IPS-20b (cell line): ENCODE data around the gene HM13.
"Not testable (repeated sequence)": the region's sequence is repeated elsewhere in the genome, so short reads cannot be mapped to it uniquely, and the experiment has no call there.

ENCODE experiments used
- H3K27ac ChIP-seq: one replicate; pipeline ENCODE4 v1.5.1; 2013; ENCODE audit warnings: low read length
- H3K27me3 ChIP-seq: 2 replicates; pipeline ENCODE4 v1.6.1; 2013; ENCODE audit warnings: mild to moderate bottlenecking, low read length, inconsistent platforms; ENCODE audit not compliant: insufficient read depth
- H3K36me3 ChIP-seq: 2 replicates; pipeline ENCODE4 v1.6.1; 2013; ENCODE audit warnings: low read depth, mild to moderate bottlenecking, inconsistent platforms, low read length, moderate library complexity; ENCODE audit not compliant: insufficient read depth
- H3K4me1 ChIP-seq: 2 replicates; pipeline ENCODE4 v1.6.1; 2013; ENCODE audit warnings: mild to moderate bottlenecking, control low read depth, inconsistent platforms, low read length, moderate library complexity; ENCODE audit not compliant: insufficient read depth
- H3K4me3 ChIP-seq: 2 replicates; pipeline ENCODE4 v1.5.1; 2013; ENCODE audit warnings: mild to moderate bottlenecking, low read length, inconsistent platforms
- H3K9ac ChIP-seq: 2 replicates; pipeline ENCODE4 v1.6.1; 2013; ENCODE audit warnings: low read depth, mild to moderate bottlenecking, inconsistent platforms, low read length, moderate library complexity
- H3K9me3 ChIP-seq: 2 replicates; pipeline ENCODE4 v1.6.1; 2013; ENCODE audit warnings: mild to moderate bottlenecking, low read depth, low read length, inconsistent platforms; ENCODE audit not compliant: insufficient read depth

Gene HM13

DNA sequence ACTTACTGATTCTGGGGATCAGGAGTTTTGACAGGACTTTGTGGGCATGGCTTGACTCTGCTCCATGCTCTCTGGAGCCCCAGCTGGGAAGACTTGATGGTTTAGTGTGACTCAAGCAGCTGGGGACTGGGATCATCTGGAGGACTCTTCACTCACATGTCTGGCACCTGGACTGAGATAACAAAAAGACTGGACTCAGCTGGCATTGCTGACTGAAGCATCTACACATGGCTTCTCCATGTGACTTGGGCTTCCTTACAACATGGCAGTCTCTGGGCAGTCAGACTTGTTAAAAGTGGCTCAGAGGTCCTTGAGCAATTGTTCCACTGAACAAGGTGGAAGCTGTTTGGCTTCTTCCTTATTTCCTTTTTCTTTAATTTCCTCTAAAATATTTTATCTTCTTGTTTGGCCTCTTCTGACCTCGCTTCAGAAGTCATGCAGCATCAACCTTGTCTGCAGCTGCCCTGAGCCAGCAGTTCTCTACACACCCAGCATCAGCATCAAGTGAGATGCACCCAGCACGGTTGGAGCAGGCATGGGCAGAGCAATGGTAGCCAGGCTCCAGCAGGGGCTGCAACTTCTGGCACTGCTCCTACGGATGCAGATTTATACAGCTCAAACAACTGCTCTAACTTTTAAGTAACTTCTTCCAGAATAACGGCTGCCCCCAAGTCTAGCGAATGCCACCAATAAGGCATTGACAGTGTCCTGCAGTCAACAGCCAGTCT is 5.6 kb upstream of the HM13 start:
- Histone ChIP-seq H3K4me3 (no peak overlapping the region), H3K9me3 (no peaks in the 10 kb centered on the region), H3K36me3 (no peaks in the 10 kb centered on the region), H3K9ac (no peak overlapping the region), H3K27ac (no peak overlapping the region), H3K4me1 (0 out of 2 replicates have a peak, but pooled peaks cover 2% of the 10 kb centered on the region), H3K27me3 (no peaks in the 10 kb centered on the region)

DNA sequence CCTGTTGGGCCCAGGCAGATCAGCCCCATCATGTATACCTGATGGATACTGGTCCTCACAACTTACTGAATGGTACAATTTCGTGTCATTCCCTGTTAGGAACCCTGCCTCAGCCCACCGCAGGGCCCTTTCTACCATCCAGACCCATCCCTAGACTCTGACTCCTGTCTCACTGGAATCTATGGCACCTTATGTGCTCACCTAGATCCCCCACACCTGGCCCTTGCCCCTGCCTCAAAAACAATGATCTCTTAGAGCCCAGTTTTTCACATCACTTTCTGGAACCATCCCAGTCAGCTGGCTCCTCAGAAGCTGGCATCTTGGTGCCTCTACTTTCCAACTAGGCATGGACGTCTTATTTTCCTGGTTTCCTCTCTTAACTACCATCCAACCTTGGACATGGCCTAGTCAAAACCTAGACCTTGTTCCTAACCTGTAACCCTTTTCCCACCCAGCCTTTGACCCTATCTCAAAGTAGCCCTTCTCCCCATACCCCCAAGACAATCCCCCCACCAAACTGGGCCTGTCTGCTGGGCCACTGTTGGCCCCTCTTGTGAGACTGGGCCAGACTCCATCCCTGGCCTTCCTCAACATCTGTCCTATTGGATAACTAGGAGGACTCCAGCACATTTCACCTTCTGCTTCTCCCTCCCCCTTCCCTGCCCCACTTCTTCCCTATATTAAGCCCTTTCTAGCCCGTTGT is 981 bp downstream of the HM13 start:
- Histone ChIP-seq H3K4me1 (peaks cover 12% of the 10 kb centered on the region; the same call in 1 of the 2 replicates), H3K9me3 (no peaks in the 10 kb centered on the region), H3K36me3 (peaks cover 25% of the 10 kb centered on the region), H3K4me3 (peak overlapping the region; percentile 97), H3K27me3 (no peaks in the 10 kb centered on the region), H3K27ac (no peak overlapping the region), H3K9ac (peak overlapping the region; percentile 97)

DNA sequence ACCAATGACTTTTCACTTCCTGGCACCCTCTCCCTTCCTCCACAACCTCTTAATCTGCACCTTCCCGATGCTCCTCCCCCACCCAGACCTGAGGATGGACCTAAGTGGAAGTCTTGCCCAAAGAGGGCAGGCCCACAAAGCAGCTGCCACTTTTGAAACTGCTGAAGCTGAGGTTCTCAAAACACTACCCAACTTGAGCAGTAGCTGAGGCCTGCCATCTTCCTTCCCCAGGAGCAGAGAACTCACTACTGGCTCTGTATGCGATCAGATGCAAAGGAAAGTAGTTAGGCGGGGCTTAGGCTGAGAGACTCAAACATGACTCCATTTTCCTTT is 1.5 kb downstream of the HM13 start:
- no peaks in the 10 kb centered on the region for H3K27me3 ChIP-seq
- peak overlapping the region; percentile 97 for H3K4me3 ChIP-seq
- peaks cover 27% of the 10 kb centered on the region for H3K36me3 ChIP-seq
- H3K4me1 ChIP-seq: peaks cover 12% of the 10 kb centered on the region; the same call in 1 of the 2 replicates
- no peak overlapping the region; the same call in 1 of the 2 replicates for H3K9ac ChIP-seq
- H3K27ac ChIP-seq: no peak overlapping the region
- H3K9me3 ChIP-seq: no peaks in the 10 kb centered on the region

DNA sequence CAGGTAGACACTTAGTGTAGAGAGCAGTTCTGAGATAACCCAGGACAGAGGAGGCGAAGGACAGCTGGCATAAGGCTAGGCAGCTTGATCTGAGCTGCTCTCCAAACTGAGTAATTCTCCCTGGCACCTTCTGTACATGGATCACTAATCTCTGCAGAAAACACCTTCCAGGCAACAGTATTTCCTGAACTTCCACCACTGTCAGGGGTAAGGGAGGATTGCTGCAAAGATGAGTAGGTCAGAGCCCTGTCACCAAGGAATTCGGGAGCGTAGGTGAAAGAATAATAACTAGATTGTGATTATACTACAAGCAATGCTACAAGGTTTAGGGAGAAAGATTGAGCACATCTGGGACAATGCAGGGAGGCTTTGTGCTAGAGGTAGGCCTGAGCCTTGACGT is 1.9 kb downstream of the HM13 start:
- Histone ChIP-seq H3K27ac (no peak overlapping the region), H3K27me3 (no peaks in the 10 kb centered on the region), H3K9me3 (no peaks in the 10 kb centered on the region), H3K4me1 (peaks cover 12% of the 10 kb centered on the region; the same call in 1 of the 2 replicates), H3K36me3 (peaks cover 31% of the 10 kb centered on the region), H3K4me3 (peak overlapping the region; percentile 97; the same call in 1 of the 2 replicates), H3K9ac (no peak overlapping the region; the same call in 1 of the 2 replicates)

DNA sequence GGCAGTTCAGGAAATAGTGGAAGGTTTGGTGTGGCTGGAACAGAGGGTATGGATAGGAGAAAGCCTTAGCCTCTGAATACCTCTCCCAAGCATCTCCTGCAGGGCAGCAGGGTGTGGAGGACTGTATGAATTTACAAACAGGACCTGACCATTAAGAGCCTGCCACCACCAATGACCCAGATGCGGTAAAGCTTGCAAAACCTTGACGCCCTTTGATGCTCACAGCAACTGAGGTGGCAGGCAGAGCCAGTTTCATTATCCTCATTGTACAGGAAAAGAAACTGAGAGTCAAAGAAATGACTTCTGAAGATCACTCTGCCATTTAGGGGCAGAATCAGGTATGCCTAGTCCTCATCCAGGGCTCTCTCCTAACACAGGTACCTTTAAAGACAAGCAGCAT is 2.4 kb downstream of the HM13 start:
- no peaks in the 10 kb centered on the region for H3K27me3 ChIP-seq
- H3K27ac ChIP-seq: no peak overlapping the region
- peaks cover 12% of the 10 kb centered on the region; the same call in 1 of the 2 replicates for H3K4me1 ChIP-seq
- H3K9me3 ChIP-seq: no peaks in the 10 kb centered on the region
- no peak overlapping the region for H3K4me3 ChIP-seq
- H3K9ac ChIP-seq: no peak overlapping the region
- peaks cover 34% of the 10 kb centered on the region for H3K36me3 ChIP-seq

DNA sequence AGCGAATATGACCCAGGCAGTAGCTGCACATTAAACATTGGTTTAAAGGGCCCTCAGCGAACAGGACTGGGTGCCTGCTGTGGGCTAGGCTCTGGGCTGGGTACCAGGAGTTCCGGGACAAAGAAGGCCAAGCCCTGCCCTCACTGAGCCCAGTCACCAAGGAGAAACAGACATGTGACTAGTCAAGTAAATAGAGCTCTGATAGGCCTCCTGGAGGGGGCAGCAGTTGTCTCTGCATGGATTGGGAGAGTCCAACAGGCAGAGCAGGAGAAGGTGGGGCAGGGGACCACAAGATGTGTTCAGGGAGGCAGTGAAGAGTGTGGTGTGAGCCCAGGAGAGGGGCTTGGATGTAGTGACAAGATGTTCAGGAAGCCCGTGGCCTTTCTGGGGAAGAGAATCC is 3.1 kb downstream of the HM13 start:
- Histone ChIP-seq H3K9ac (no peak overlapping the region), H3K9me3 (no peaks in the 10 kb centered on the region), H3K4me3 (no peak overlapping the region), H3K27me3 (no peaks in the 10 kb centered on the region), H3K4me1 (peaks cover 12% of the 10 kb centered on the region; the same call in 1 of the 2 replicates), H3K27ac (no peak overlapping the region), H3K36me3 (peaks cover 34% of the 10 kb centered on the region)

DNA sequence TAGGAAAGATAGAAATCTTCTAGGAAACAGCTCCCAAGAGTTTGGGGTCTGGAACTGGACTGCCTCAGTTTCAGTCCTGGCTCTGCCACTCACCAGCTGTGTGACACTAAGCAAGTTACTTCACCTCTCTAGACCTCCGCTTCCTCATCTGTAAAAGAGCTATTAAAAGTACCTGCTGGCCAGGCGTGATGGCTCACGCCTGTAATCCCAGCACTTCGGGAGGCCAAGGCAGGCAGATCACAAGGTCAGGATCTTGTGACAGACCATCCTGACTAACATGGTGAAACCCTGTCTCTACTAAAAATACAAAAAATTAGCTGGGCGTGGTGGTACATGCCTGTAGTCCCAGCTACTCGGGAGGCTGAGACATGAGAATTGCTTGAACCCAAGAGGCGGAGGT is 7.0 kb downstream of the HM13 start:
- H3K27ac ChIP-seq, H3K9ac ChIP-seq, H3K4me1 ChIP-seq, H3K9me3 ChIP-seq, H3K27me3 ChIP-seq, H3K4me3 ChIP-seq: not testable (repeated sequence)
- peaks cover 33% of the 10 kb centered on the region for H3K36me3 ChIP-seq

DNA sequence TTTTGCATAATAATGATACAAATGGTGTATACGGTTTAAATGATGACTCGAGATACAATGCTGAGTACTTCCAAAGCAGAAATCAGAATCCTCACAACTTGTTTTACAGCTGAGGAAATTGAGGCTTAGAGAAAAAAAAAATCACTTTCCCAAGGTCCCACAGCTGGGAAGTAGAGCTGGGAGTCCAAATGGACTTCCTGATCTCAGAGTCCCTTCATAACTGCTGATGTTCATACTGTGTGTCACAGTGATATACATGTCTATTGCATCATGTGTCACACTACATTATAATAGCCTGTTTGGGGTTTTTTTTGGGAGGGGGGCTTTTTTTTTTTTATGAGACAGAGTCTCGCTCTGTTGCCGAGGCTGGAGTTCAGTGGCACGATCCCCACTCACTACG is 8.5 kb downstream of the HM13 start:
- Histone ChIP-seq H3K4me1 (no peaks in the 10 kb centered on the region), H3K4me3 (no peak overlapping the region), H3K27ac (no peak overlapping the region), H3K36me3 (peaks cover 38% of the 10 kb centered on the region), H3K27me3 (no peaks in the 10 kb centered on the region), H3K9me3 (no peaks in the 10 kb centered on the region), H3K9ac (no peak overlapping the region)

DNA sequence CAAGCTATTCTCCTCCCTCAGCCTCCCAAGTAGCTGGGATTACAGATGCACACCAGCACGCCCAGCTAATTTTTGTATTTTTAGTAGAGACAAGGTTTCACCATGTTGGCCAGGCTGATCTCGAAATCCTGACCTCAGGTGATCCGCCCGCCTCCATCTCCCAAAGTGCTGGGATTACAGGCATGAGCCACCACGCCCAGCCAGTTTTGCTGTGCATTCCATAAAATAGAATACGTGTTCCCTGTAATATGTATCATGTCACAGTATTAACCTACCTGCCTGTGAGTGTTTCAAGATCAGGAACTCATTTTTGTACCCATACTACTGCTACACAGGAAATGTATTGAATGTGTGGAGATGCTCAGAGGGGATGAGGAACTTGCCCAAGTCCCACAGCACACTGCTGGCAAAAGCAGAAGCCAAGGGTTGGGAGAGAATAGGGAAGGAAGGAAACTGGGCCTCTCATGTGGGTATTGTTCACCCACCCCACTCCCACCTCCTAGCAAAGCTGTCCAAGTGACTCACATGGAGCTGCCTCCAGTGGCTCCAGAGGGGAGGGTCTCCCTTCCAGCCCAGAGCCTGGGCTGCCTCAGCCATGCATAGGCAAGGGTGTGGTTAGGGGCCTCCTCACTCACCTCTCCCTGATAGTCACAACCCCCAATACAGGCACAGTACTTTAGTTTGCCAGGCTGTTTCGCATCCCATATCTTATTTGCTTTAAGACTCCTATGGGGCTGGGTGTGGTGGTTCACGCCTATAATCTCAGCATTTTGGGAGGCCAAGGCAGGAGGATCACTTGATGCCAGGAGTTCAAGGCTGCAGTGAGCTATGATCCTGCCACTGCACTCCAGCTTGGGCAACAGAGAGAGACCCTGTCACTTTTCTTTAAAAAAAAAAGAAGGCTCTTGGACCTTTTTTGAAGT is 9.4 kb downstream of the HM13 start:
- Histone ChIP-seq H3K9me3 (no peaks in the 10 kb centered on the region), H3K4me1 (no peaks in the 10 kb centered on the region), H3K36me3 (peaks cover 47% of the 10 kb centered on the region), H3K27ac (no peak overlapping the region), H3K27me3 (no peaks in the 10 kb centered on the region), H3K9ac (no peak overlapping the region), H3K4me3 (no peak overlapping the region)

DNA sequence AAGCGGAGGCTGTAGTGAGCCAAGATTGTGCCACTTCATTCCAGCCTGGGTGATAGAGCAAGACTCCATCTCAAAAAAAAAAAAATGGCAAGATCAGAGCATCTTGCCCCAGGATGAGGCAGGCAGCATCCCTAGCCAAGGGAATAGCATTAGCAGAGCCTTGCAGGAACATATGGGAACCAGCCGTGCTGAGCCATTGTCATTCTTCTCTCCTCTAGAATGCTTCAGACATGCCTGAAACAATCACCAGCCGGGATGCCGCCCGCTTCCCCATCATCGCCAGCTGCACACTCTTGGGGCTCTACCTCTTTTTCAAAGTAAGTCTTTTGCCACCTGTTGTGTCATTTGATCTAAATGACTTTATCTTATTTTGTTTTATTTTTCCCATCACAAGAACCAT is 13.0 kb downstream of the HM13 start:
- Histone ChIP-seq H3K27ac (no peak overlapping the region), H3K4me1 (no peaks in the 10 kb centered on the region), H3K9me3 (no peaks in the 10 kb centered on the region), H3K4me3 (no peak overlapping the region), H3K9ac (no peak overlapping the region), H3K27me3 (no peaks in the 10 kb centered on the region), H3K36me3 (peaks cover 62% of the 10 kb centered on the region)

DNA sequence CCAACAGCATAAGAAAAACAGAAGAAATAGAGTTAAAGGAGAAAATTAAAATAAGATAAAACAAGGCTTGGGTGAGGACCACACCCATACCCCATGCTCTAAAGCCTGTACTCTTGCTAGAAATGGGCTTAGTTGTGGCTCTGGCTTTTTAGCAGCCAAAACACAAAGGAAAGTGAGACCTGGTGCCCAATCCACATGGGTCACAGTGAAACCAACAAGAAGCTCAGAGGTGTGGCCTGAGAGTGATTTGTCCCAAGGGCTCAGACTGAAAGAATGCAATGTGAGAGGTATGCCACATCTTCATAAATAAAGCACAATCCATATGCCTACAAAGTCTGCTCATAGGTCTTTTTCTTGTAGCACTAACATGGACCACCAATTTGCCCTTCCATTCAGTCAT is 21.1 kb downstream of the HM13 start:
- H3K4me3 ChIP-seq: no peak overlapping the region
- H3K36me3 ChIP-seq: peaks cover 90% of the 10 kb centered on the region
- no peak overlapping the region for H3K27ac ChIP-seq
- H3K4me1 ChIP-seq: no peaks in the 10 kb centered on the region
- H3K27me3 ChIP-seq: no peaks in the 10 kb centered on the region
- H3K9ac ChIP-seq: no peak overlapping the region
- no peaks in the 10 kb centered on the region for H3K9me3 ChIP-seq
